Neuronal stem cell (in vitro differentiated cells): ENCODE data around the gene GGT6.

Experiments
- DNase-seq: peaks from one replicate; pipeline ENCODE4 v3.0.0-alpha.2; 2013; ENCODE audit warnings: low spot score
- H2AFZ ChIP-seq: one replicate; pipeline ENCODE4 v1.6.1; 2013; ENCODE audit warnings: mild to moderate bottlenecking, low read length, inconsistent platforms
- H2AK5ac ChIP-seq: 2 replicates; pipeline ENCODE4 v1.6.1; 2013; ENCODE audit warnings: low read depth, mild to moderate bottlenecking, inconsistent platforms, low read length, moderate library complexity, mixed read lengths
- H2BK120ac ChIP-seq: 2 replicates; pipeline ENCODE4 v1.6.1; 2013; ENCODE audit warnings: low read depth, mild to moderate bottlenecking, inconsistent platforms, low read length, moderate library complexity, mixed read lengths
- H2BK12ac ChIP-seq: one replicate; pipeline ENCODE4 v1.6.1; 2013; ENCODE audit warnings: low read length, inconsistent platforms
- H2BK15ac ChIP-seq: 2 replicates; pipeline ENCODE4 v1.6.1; 2013; ENCODE audit warnings: mild to moderate bottlenecking, low read length, inconsistent platforms, mixed read lengths
- H2BK5ac ChIP-seq: one replicate; pipeline ENCODE4 v1.6.1; 2013; ENCODE audit warnings: inconsistent platforms, mild to moderate bottlenecking, low read length, moderate library complexity
- H3K14ac ChIP-seq: one replicate; pipeline ENCODE4 v1.6.1; 2013; ENCODE audit warnings: low read length, inconsistent platforms
- H3K18ac ChIP-seq: 2 replicates; pipeline ENCODE4 v1.6.1; 2013; ENCODE audit warnings: low read length, inconsistent platforms
- H3K23ac ChIP-seq: 2 replicates; pipeline ENCODE4 v1.6.1; 2013; ENCODE audit warnings: low read depth, mild to moderate bottlenecking, mixed read lengths, low read length, inconsistent platforms; ENCODE audit not compliant: poor library complexity
- H3K27ac ChIP-seq: replicated peaks from 3 replicates; pipeline ENCODE4 v1.5.1; 2013; ENCODE audit warnings: low read length, inconsistent platforms
- H3K27me3 ChIP-seq, 3 experiments: 2 replicates each; pipeline ENCODE4 v1.6.1; 2013; ENCODE audit warnings: low read length in 3 of 3, mild to moderate bottlenecking in 2 of 3, inconsistent platforms in 1 of 3, low read depth in 1 of 3, mixed read lengths in 1 of 3, moderate library complexity in 1 of 3; ENCODE audit not compliant: control insufficient read depth in 3 of 3, insufficient read depth in 3 of 3
- H3K36me3 ChIP-seq, 2 donors: replicated peaks in 1 of 2; 2 replicates each; pipeline ENCODE4 v1.6.1; 2013; ENCODE audit warnings: low read length in 2 of 2; ENCODE audit not compliant: control insufficient read depth in 2 of 2, insufficient read depth in 2 of 2
- H3K4ac ChIP-seq: 2 replicates; pipeline ENCODE4 v1.6.1; 2013; ENCODE audit warnings: inconsistent platforms, mild to moderate bottlenecking, low read length, moderate library complexity
- H3K4me1 ChIP-seq, 2 donors: 1 replicate in 1 of 2; 2 replicates in 1 of 2; pipeline ENCODE4 v1.6.1; 2013; ENCODE audit warnings: low read length in 2 of 2, low read depth in 1 of 2; ENCODE audit not compliant: control insufficient read depth in 2 of 2, insufficient read depth in 1 of 2
- H3K4me2 ChIP-seq: one replicate; pipeline ENCODE4 v1.6.1; 2013; ENCODE audit warnings: mild to moderate bottlenecking, low read length, inconsistent platforms; ENCODE audit not compliant: insufficient read depth, poor library complexity, severe bottlenecking
- H3K4me3 ChIP-seq, 2 donors: 2 replicates each; pipeline ENCODE4 v1.5.1; 2013; ENCODE audit warnings: low read length in 2 of 2, mild to moderate bottlenecking in 2 of 2, inconsistent platforms in 1 of 2, moderate library complexity in 1 of 2
- H3K79me1 ChIP-seq: one replicate; pipeline ENCODE4 v1.6.1; 2013; ENCODE audit warnings: low read depth, mild to moderate bottlenecking, inconsistent platforms, low read length, moderate library complexity
- H3K9ac ChIP-seq: one replicate; pipeline ENCODE4 v1.6.1; 2013; ENCODE audit warnings: mild to moderate bottlenecking, low read depth, low read length, inconsistent platforms; ENCODE audit not compliant: poor library complexity
- H3K9me3 ChIP-seq, 2 donors: replicated peaks in 1 of 2; 2 replicates each; pipeline versions ENCODE3 to v1.6.1; 2013; ENCODE audit warnings: low read length in 2 of 2, mild to moderate bottlenecking in 2 of 2, inconsistent platforms in 1 of 2, low read depth in 1 of 2, mixed read lengths in 1 of 2, moderate library complexity in 1 of 2; ENCODE audit not compliant: control insufficient read depth in 2 of 2, insufficient read depth in 1 of 2
- H4K8ac ChIP-seq: one replicate; pipeline ENCODE4 v1.6.1; 2013; ENCODE audit warnings: low read depth, mild to moderate bottlenecking, inconsistent platforms, low read length, moderate library complexity
- H4K91ac ChIP-seq: one replicate; pipeline ENCODE4 v1.6.1; 2013; ENCODE audit warnings: low read length, low read depth, mild to moderate bottlenecking, inconsistent platforms; ENCODE audit not compliant: poor library complexity
- WGBS, 2 donors: extraction: QIAGEN DNeasy Blood & Tissue Kit; methylation state at CpG; one replicate each; pipeline ENCODE4 v1.1.7; 2013; ENCODE audit warnings: missing lambda C conversion rate in 2 of 2, mixed read lengths in 1 of 2; ENCODE audit not compliant: insufficient read length in 2 of 2, insufficient replicate concordance in 1 of 2; ENCODE audit errors: extremely low coverage in 2 of 2; 5-methylcytosine and 5-hydroxymethylcytosine counted together

The GGT6 gene

DNA sequence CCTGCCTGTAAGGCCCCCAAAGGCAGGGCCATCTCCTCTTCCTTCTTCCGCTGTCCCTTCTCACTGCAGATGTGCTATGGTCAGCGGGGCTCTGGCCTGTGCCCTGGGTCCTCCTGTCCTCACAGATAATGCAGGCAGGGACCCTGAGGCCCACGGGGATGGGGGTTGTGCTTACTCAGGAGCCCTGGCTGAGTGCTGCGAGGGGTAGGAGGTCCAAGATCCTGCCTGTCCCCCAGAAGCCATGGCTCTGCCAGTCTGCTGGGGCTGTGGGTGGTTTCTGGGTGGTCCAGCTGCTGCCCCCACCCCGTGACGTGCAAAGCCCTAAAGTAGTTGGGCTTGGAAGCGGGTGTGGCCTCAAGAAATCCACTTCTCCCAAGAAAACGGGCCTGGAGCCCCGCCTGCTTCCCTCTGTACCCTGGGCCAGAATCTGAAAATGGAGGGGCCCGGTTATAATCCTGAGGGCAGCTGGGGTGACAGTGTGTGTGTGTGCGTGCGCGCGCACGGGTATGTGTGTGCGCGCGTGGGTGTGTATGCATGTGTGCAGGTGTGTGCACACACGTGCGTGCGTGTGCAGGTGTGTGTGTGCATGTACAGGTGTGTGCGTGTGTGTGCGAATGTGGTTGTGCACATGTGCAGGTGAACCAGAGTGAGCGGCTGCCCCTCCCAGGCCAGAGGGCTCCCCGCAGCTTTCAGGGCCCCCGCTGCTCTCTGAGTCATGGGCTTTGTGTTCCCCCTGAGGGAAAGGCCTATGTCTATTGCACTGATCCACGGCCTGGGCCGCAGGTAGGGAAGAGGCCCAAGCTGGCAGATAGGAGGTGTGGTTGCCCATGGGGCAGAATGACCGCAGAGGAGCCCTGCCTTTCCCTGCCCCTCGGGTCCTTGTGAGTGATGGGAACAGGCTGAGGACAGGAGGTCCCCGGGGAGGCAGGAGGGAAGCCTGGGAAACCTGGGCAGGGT lies 47.9 kb downstream of the GGT6 start:
- Histone ChIP-seq H3K4me3 (no peak overlapping the region), H2AK5ac (peak overlapping the region; percentile 92), H3K9me3 (no peaks in the 10 kb centered on the region), H3K36me3 (no peaks in the 10 kb centered on the region), H2AFZ (no peak overlapping the region), H3K4ac (no peak overlapping the region), H3K4me1 (peaks cover 15 to 17% of the 10 kb centered on the region in 2 donors), H3K23ac (peak overlapping the region; percentile 40), H3K4me2 (no peak overlapping the region), H3K18ac (peak overlapping the region; percentile 27), H3K79me1 (no peaks in the 10 kb centered on the region), H2BK5ac (no peak overlapping the region), H2BK120ac (no peak overlapping the region), H4K8ac (no peak overlapping the region), H3K27me3 (peaks cover 0 to 44% (median 0%) of the 10 kb centered on the region in 3 experiments), H3K9ac (no peak overlapping the region), H2BK15ac (peak overlapping the region; percentile 69), H2BK12ac (peak overlapping the region; percentile 91), H3K14ac (no peak overlapping the region), H4K91ac (no peak overlapping the region), H3K27ac (no peak overlapping the region)
- DNase-seq = no peak
- no CpG with 5 or more reads among the region's 31 CpGs for WGBS, 2 donors

DNA sequence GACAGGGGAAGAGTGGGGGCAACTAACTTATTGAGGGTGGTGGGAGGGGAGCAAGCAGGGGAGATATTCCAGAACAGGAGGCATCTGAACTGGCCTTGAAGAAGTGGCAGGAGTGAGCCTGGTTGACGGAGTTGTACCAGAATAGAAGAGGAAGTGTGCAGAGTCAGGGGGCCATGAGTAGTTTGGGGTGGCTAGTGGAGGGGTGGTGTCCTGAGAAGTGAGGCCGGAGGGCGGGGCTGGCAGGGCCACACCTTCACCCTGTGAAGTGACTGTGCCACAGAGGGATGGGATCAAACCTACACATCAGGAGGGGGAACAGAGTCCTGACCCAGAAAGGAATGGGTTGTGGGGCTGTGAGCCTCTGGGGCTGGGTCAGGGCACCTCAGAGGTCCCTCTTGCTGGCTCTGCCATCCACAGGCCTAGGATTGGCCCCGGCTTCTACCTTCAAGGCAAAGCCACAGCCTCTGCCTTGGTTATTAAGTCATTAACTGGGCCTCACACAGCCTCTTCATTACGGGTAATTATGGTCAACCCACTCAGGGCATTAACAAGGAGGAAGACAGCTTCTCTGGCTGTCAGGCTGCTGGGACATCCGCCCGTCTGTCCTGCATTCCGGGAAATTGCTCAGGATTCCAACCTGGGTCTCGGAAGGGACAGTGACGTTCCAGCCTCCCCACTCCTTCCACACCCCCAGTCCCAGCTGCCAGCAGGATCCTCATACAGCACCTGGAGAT lies 49.0 kb downstream of the GGT6 start:
- H2AFZ ChIP-seq = no peak overlapping the region

DNA sequence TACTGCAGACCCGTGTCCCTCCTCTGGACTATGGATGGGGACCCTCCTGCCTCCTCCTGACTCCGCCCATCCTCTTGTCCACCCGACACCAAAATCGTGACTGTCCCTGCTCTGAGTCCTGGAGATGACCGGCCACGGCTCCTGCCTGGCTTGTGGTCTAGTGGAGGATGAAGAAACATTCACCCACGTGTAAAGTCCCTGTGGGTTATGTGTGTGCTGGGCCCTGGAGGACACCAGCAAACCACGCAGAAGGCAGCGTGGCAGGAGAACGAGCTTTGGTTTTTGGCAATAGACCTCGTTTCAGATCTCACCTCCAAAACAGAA lies 49.8 kb downstream of the GGT6 start:
- DNase-seq = no peak
- Histone ChIP-seq H3K9ac (no peak overlapping the region), H2BK12ac (no peak overlapping the region), H4K8ac (no peak overlapping the region), H3K36me3 (no peaks in the 10 kb centered on the region), H3K18ac (peak overlapping the region; percentile 78), H3K79me1 (no peaks in the 10 kb centered on the region), H4K91ac (no peak overlapping the region), H3K4me1 (peaks cover 14 to 17% of the 10 kb centered on the region in 2 donors), H3K4ac (no peak overlapping the region), H2BK15ac (no peak overlapping the region), H3K27me3 (peaks cover 0 to 51% (median 0%) of the 10 kb centered on the region in 3 experiments), H3K4me2 (no peak overlapping the region), H2AFZ (no peak overlapping the region), H2AK5ac (no peak overlapping the region), H2BK5ac (peak overlapping the region; percentile 30), H3K23ac (peak overlapping the region; percentile 78), H3K14ac (no peak overlapping the region), H3K27ac (no peak overlapping the region), H3K4me3 (no peak overlapping the region), H2BK120ac (no peak overlapping the region), H3K9me3 (no peaks in the 10 kb centered on the region)
- no CpG with 5 or more reads among the region's 11 CpGs for WGBS, 2 donors

More for the DNA sequence above, 49.0 kb downstream of the GGT6 start:
- H3K4me3 ChIP-seq = no peak overlapping the region
- no peak overlapping the region for H3K23ac ChIP-seq
- no peak overlapping the region for H3K9ac ChIP-seq
- H4K8ac ChIP-seq = no peak overlapping the region
- H3K4me1 ChIP-seq = peaks cover 15 to 17% of the 10 kb centered on the region in 2 donors
- H2AK5ac ChIP-seq = peak overlapping the region; percentile 32
- no peaks in the 10 kb centered on the region for H3K9me3 ChIP-seq
- H3K36me3 ChIP-seq = no peaks in the 10 kb centered on the region
- H3K27me3 ChIP-seq = peaks cover 0 to 44% (median 0%) of the 10 kb centered on the region in 3 experiments
- no peak overlapping the region for H2BK12ac ChIP-seq
- H3K4me2 ChIP-seq = no peak overlapping the region
- H3K4ac ChIP-seq = no peak overlapping the region
- H3K27ac ChIP-seq = no peak overlapping the region
- no peak overlapping the region for H2BK120ac ChIP-seq
- H2BK15ac ChIP-seq = no peak overlapping the region
- H3K18ac ChIP-seq = no peak overlapping the region
- WGBS, 2 donors = no CpG with 5 or more reads among the region's 10 CpGs
- no peaks in the 10 kb centered on the region for H3K79me1 ChIP-seq
- no peak overlapping the region for H2BK5ac ChIP-seq
- no peak overlapping the region for H3K14ac ChIP-seq
- H4K91ac ChIP-seq = no peak overlapping the region
- no peak for DNase-seq
